Loucy (cell line): Measurements from ENCODE around the gene RGS12.

ENCODE experiments used
- H2AFZ ChIP-seq: fragments of 200-600 bp; sonication (generic); 2 replicates; pipeline ENCODE4 v1.6.0; 2016; ENCODE audit warnings: antibody characterized with exemption, mild to moderate bottlenecking, low read length, moderate library complexity
- H3F3A ChIP-seq: fragments of 200-600 bp; 2 replicates; pipeline ENCODE4 v1.6.0; 2016; ENCODE audit warnings: antibody characterized with exemption, low read depth, mild to moderate bottlenecking
- H3K27me3 ChIP-seq: fragments of 200-600 bp; sonication (generic); 2 replicates; pipeline ENCODE4 v1.6.1; 2014; ENCODE audit warnings: low read length, mild to moderate bottlenecking; ENCODE audit not compliant: insufficient read depth, poor library complexity, severe bottlenecking
- H3K36me3 ChIP-seq: fragments of 200-600 bp; sonication (generic); 2 replicates; pipeline ENCODE4 v1.6.1; 2016; ENCODE audit warnings: low read length; ENCODE audit not compliant: insufficient read depth
- H3K4me1 ChIP-seq: fragments of 200-600 bp; sonication (generic); 2 replicates; pipeline ENCODE4 v1.5.1; 2014; ENCODE audit warnings: low read length, mild to moderate bottlenecking; ENCODE audit not compliant: insufficient read depth, poor library complexity, severe bottlenecking
- H3K4me2 ChIP-seq: fragments of 200-600 bp; sonication (generic); 2 replicates; pipeline ENCODE4 v1.6.0; 2014; ENCODE audit warnings: antibody characterized with exemption, low read length, low read depth, mild to moderate bottlenecking; ENCODE audit not compliant: poor library complexity, severe bottlenecking
- H3K4me3 ChIP-seq: fragments of 200-600 bp; sonication (generic); 2 replicates; pipeline ENCODE4 v1.5.1; 2014; ENCODE audit warnings: low read length, mild to moderate bottlenecking, mixed read lengths; ENCODE audit not compliant: poor library complexity, severe bottlenecking
- H3K79me2 ChIP-seq: fragments of 200-600 bp; sonication (generic); 2 replicates; pipeline ENCODE4 v1.6.1; 2014; ENCODE audit warnings: low read length; ENCODE audit not compliant: insufficient read depth
- H3K9ac ChIP-seq: fragments of 200-600 bp; sonication (generic); 2 replicates; pipeline ENCODE4 v1.6.0; 2014; ENCODE audit warnings: mild to moderate bottlenecking, low read depth, low read length, moderate library complexity; ENCODE audit not compliant: poor library complexity, severe bottlenecking
- H3K9me2 ChIP-seq: fragments of 200-600 bp; sonication (generic); replicated peaks from 2 replicates; pipeline ENCODE4 v1.6.1; 2016; ENCODE audit warnings: low read depth, low read length, mixed read lengths
- H3K9me3 ChIP-seq: fragments of 200-600 bp; sonication (generic); 2 replicates; pipeline ENCODE4 v1.6.1; 2014; ENCODE audit warnings: mild to moderate bottlenecking, antibody characterized with exemption, low read length, low read depth; ENCODE audit not compliant: insufficient read depth
- H4K20me1 ChIP-seq: fragments of 200-600 bp; sonication (generic); 2 replicates; pipeline ENCODE4 v1.6.0; 2014; ENCODE audit warnings: antibody characterized with exemption, low read length, mild to moderate bottlenecking; ENCODE audit not compliant: insufficient read depth, poor library complexity, severe bottlenecking
- CTCF ChIP-seq: fragments of 200-600 bp; sonication (generic); conservative IDR thresholded peaks from 2 replicates; pipeline ENCODE4 v1.5.1; 2014; ENCODE audit warnings: mild to moderate bottlenecking, antibody characterized with exemption, low read length
- EZH2phosphoT487 ChIP-seq: fragments of 200-600 bp; IDR thresholded peaks from 2 replicates; pipeline ENCODE4 v1.6.1; 2018; ENCODE audit warnings: antibody characterized with exemption, mild to moderate bottlenecking, moderate library complexity, borderline replicate concordance

The RGS12 gene

GRCh38 chr4:3339577-3339976 is 46.8 kb downstream of the RGS12 start:
- Histone ChIP-seq H3K27me3 (no peaks in the 10 kb centered on the region), H3F3A (peaks cover 3% of the 10 kb centered on the region; the same call in 1 of the 2 replicates), H3K4me2 (no peak overlapping the region), H3K4me3 (no peak overlapping the region), H3K79me2 (peaks cover 83% of the 10 kb centered on the region), H2AFZ (no peak overlapping the region), H3K9me2 (no peaks in the 10 kb centered on the region), H3K4me1 (peaks cover 25% of the 10 kb centered on the region), H4K20me1 (peaks cover 27% of the 10 kb centered on the region), H3K9ac (no peak overlapping the region), H3K36me3 (peaks cover 22% of the 10 kb centered on the region), H3K9me3 (no peaks in the 10 kb centered on the region)
- TF ChIP-seq CTCF (no peak), EZH2phosphoT487 (no peak)

GRCh38 chr4:3340038-3340699 is 47.3 kb downstream of the RGS12 start:
- peaks cover 83% of the 10 kb centered on the region for H3K79me2 ChIP-seq

DNA sequence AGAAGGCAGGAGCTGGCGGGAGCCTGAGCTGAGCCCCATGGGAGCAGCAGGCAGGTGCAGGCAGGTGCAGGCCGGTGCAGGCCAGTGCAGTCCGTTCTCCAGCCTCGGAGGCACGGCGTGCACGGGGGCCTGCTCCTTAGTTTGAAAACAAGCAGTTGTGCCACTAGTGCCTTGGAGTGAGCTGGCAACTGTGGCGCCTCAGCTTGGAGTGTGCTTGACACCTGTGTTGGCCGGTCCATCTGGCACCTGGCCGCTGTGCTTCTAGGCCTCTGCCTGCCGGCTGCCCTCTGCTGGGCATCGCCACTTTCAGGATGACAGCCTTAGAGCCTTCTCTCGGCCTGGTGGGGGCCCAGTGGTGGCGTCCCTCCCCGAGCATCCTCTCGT is 47.9 kb downstream of the RGS12 start:
- Histone ChIP-seq H4K20me1 (peaks cover 29% of the 10 kb centered on the region), H3K9ac (no peak overlapping the region), H3K4me2 (no peak overlapping the region), H3K4me1 (peaks cover 34% of the 10 kb centered on the region), H3K4me3 (no peak overlapping the region), H3K27me3 (no peaks in the 10 kb centered on the region), H3K79me2 (peaks cover 83% of the 10 kb centered on the region), H3K9me3 (no peaks in the 10 kb centered on the region), H3K36me3 (peaks cover 29% of the 10 kb centered on the region), H2AFZ (no peak overlapping the region), H3F3A (peaks cover 3% of the 10 kb centered on the region; the same call in 1 of the 2 replicates), H3K9me2 (no peaks in the 10 kb centered on the region)
- TF ChIP-seq CTCF (no peak), EZH2phosphoT487 (no peak)

More at GRCh38 chr4:3340038-3340699, 47.3 kb downstream of the RGS12 start:
- H3K9me3 ChIP-seq = no peaks in the 10 kb centered on the region
- H3K36me3 ChIP-seq = peaks cover 24% of the 10 kb centered on the region
- no peak overlapping the region for H2AFZ ChIP-seq
- H3K27me3 ChIP-seq = no peaks in the 10 kb centered on the region
- H3K9me2 ChIP-seq = no peaks in the 10 kb centered on the region
- H3K9ac ChIP-seq = no peak overlapping the region
- H4K20me1 ChIP-seq = peaks cover 25% of the 10 kb centered on the region
- no peak overlapping the region for H3K4me3 ChIP-seq
- H3F3A ChIP-seq = peaks cover 3% of the 10 kb centered on the region; the same call in 1 of the 2 replicates
- TF ChIP-seq CTCF = no peak
- no peak for TF ChIP-seq EZH2phosphoT487
- no peak overlapping the region for H3K4me2 ChIP-seq
- peaks cover 31% of the 10 kb centered on the region for H3K4me1 ChIP-seq
